GM23338 (cell line): ENCODE measurements around the gene ERC2.

Experiments
- CREB1 ChIP-seq: fragments of 250-450 bp; sonication (Bioruptor Pico); IDR thresholded peaks from 2 replicates; pipeline ENCODE4 v1.5.0; 2020; ENCODE audit warnings: low read depth, mild to moderate bottlenecking, moderate library complexity
- REST ChIP-seq: IDR thresholded peaks from one replicate; pipeline ENCODE4 v1.6.1; 2018; ENCODE audit warnings: antibody characterized with exemption; ENCODE audit not compliant: unreplicated experiment
- TF ChIP-seq, protein P1 (sequence below), 2 experiments: fragments of 200-600 bp in 1 of 2; sonication (generic) in 1 of 2; conservative IDR thresholded peaks; 2 replicates each; pipeline versions ENCODE4 v1.5.1 to v1.6.1; 2016 to 2017; ENCODE audit warnings: antibody characterized with exemption in 2 of 2, low read depth in 2 of 2, mild to moderate bottlenecking in 2 of 2, moderate library complexity in 1 of 2

DNA sequence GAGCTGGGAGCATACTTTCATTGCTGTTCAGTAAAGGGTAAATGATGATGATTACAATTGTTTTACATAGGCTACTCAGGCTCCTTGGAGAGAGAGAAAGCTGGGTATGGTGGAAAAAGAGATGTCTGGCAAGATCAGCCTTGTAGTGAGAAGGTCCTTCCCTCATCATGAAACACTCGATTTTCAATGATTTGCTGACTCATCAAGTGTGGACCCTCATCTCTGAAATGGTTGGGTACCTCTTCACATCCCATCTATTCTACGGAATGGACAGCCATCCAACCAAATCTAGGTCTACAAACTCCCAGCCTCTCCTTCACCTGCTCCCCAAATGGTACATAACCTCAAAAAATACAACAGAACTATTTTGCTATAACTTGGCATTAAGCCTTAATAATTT lies 610.6 kb downstream of the ERC2 start:
- TF ChIP-seq REST (no peak), CREB1 (CRISPR knock-in tag) (no peak)
- TF ChIP-seq, protein P1, sequence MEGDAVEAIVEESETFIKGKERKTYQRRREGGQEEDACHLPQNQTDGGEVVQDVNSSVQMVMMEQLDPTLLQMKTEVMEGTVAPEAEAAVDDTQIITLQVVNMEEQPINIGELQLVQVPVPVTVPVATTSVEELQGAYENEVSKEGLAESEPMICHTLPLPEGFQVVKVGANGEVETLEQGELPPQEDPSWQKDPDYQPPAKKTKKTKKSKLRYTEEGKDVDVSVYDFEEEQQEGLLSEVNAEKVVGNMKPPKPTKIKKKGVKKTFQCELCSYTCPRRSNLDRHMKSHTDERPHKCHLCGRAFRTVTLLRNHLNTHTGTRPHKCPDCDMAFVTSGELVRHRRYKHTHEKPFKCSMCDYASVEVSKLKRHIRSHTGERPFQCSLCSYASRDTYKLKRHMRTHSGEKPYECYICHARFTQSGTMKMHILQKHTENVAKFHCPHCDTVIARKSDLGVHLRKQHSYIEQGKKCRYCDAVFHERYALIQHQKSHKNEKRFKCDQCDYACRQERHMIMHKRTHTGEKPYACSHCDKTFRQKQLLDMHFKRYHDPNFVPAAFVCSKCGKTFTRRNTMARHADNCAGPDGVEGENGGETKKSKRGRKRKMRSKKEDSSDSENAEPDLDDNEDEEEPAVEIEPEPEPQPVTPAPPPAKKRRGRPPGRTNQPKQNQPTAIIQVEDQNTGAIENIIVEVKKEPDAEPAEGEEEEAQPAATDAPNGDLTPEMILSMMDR (conservative IDR thresholded peaks at IDR 0.05; ENCODE audit: low read depth in 2 of 2) = no peak
